Activated CD4-positive, alpha-beta memory T cell treated with anti-CD3 and anti-CD28 coated beads, Interleukin-2, amount 10 ng/mL, durations not matched to agents 7 days and 5 days (primary cell): Measurements from ENCODE around the gene SLC30A1. TPM values are rescaled to one million over a fixed set of nuclear protein-coding genes. Genes with fewer than 3 reads are reported as not detected.

Source experiments
- CTCF ChIA-PET: fragments of 350-600 bp; sonication (Branson Sonifier 250); formaldehyde crosslinking; loops from one replicate; lab custom pipeline; 2021; ENCODE audit warnings: antibody characterized with exemption, inconsistent platforms; lab: Charles Lee
- POLR2A ChIA-PET: fragments of 350-600 bp; sonication (Branson Sonifier 250); formaldehyde crosslinking; loops from one replicate; lab custom pipeline; 2021; ENCODE audit warnings: antibody characterized with exemption; lab: Charles Lee
- DNase-seq: peaks from one replicate; pipeline ENCODE4 v3.0.0-alpha.2; 2020
- H3K27ac Mint-ChIP-seq: one replicate; pipeline ENCODE4 v1.8.0; 2021; ENCODE audit warnings: mild to moderate bottlenecking, mixed read lengths
- H3K27me3 Mint-ChIP-seq: one replicate; pipeline ENCODE4 v1.8.0; 2021; ENCODE audit warnings: mixed read lengths
- H3K36me3 Mint-ChIP-seq: one replicate; pipeline ENCODE4 v1.8.0; 2021; ENCODE audit warnings: low read depth, mixed read lengths
- H3K4me1 Mint-ChIP-seq: one replicate; pipeline ENCODE4 v1.8.0; 2021; ENCODE audit warnings: mixed read lengths
- H3K4me3 Mint-ChIP-seq: one replicate; pipeline ENCODE4 v1.8.0; 2021; ENCODE audit warnings: mild to moderate bottlenecking, mixed read lengths
- H3K9me3 Mint-ChIP-seq: one replicate; pipeline ENCODE4 v1.8.0; 2021; ENCODE audit warnings: mixed read lengths
- total RNA-seq, 2 experiments: library from RNA; stranded (reverse); gene quantifications; one replicate each; pipeline ENCODE4 v1.2.3, GENCODE V29; 2021

The SLC30A1 gene
- total RNA-seq, 2 experiments from 2014 or later = 8.0 to 8.2 TPM

DNA sequence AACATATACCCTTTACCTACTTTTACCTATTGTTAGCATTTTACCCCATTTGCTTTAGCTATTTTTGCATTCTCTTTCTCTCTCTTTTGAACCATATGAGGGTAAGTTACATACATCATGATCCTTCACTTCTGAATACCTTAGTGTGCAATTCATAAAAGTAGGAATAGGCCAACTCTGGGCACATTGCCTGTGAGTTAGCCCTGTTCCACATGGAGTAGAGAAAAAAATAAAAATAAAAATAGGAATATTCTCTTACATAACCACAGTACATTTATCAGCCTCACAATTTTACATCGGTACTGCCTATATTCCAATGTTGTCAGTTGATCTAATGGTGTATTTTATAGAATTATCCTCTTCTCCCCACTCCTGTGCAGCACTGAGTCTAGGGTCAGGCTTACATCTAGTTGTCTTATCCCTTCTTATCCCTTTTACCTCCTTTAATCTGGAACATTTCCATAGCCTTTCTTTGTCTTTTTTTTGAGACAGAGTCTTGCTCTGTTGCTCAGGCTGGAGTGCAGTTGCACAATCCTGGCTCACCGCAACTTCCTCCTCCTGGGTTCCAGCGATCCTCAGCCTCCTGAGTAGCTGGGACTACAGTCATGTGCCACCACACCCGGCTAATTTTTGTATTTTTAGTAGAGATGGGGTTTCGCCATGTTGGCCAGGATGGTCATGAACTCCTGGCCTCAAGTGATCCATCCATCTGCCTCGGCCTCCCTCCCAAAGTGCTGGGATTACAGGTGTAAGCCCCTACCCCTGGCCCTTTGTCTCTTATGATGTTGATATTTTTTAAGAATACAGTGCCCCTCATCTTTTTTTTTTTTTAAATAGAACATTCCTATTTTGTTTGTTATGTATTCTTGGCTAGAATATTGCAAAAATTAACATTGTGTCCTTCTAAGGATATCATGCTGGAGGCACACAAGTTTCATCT lies 11.1 kb upstream of the SLC30A1 start:
- DNase-seq = no peak
- ChIA-PET POLR2A (no interaction called here), CTCF (no interaction called here)
- H3K9me3 Mint-ChIP-seq = no peaks in the 10 kb centered on the region
- H3K27me3 Mint-ChIP-seq = peaks cover 9% of the 10 kb centered on the region
- no peak overlapping the region for H3K4me3 Mint-ChIP-seq
- H3K36me3 Mint-ChIP-seq = no peaks in the 10 kb centered on the region
- H3K27ac Mint-ChIP-seq = no peak overlapping the region
- no peaks in the 10 kb centered on the region for H3K4me1 Mint-ChIP-seq

DNA sequence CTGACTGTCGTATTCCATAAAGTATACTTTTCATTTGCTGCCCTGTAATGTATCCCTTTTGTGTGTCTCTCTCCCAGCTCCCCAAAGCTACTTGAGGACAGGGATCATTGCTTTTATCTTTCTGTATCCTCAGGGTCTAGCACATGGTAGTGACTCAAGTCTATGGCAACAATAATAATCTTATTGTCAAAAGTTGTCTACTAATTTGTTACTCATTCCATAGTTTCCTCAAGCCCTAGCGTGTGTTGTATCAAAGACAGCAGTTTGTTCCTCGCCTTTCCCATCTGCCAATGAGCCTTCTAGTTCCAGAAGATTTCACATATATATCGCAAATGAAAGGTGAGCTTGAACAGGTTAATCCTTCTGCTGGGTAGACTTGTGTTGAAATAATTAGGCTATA lies 9.8 kb upstream of the SLC30A1 start:
- Mint-ChIP-seq H3K27me3 (peaks cover 9% of the 10 kb centered on the region), H3K4me1 (no peaks in the 10 kb centered on the region), H3K9me3 (no peaks in the 10 kb centered on the region), H3K27ac (no peak overlapping the region), H3K36me3 (no peaks in the 10 kb centered on the region), H3K4me3 (no peak overlapping the region)
- DNase-seq = no peak
- POLR2A ChIA-PET = interaction anchor here (1.1 kb wide), 1 partner anchor 17 kb away, joined by 3 read pairs; no protein-coding TSS in a partner anchor
- CTCF ChIA-PET = interaction anchor here (1.5 to 2.7 kb wide), 2 partner anchors 9 to 92 kb away, joined by 3 to 13 read pairs; partner anchors contain the start of gene SLC30A1

DNA sequence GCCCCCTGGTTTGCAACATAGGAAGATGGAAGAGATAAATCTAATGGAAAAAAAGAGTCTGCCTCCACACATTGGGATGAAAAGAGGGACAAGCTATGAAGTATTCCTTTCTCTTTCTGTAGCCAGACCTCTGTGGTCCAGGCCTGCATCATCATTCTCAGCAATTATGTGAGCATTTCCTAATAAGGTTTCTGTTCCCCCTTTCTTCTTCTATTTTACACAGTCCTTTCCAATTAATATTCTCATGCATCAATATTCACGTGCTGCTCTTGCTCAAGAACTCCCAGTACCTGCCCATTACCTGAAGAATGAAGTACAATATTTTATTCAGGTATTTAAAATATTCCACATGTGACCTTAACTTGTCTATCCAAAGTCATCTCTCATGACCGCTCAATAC lies 8.2 kb upstream of the SLC30A1 start:
- H3K4me1 Mint-ChIP-seq = peaks cover 10% of the 10 kb centered on the region
- no peak overlapping the region for H3K4me3 Mint-ChIP-seq
- H3K27me3 Mint-ChIP-seq = peaks cover 3% of the 10 kb centered on the region
- no peaks in the 10 kb centered on the region for H3K36me3 Mint-ChIP-seq
- no peak for DNase-seq
- H3K9me3 Mint-ChIP-seq = no peaks in the 10 kb centered on the region
- POLR2A ChIA-PET = no interaction called here
- CTCF ChIA-PET = interaction anchor here (2.7 kb wide), 1 partner anchor 7 kb away, joined by 13 read pairs; the partner anchor contains the start of gene SLC30A1
- no peak overlapping the region for H3K27ac Mint-ChIP-seq

DNA sequence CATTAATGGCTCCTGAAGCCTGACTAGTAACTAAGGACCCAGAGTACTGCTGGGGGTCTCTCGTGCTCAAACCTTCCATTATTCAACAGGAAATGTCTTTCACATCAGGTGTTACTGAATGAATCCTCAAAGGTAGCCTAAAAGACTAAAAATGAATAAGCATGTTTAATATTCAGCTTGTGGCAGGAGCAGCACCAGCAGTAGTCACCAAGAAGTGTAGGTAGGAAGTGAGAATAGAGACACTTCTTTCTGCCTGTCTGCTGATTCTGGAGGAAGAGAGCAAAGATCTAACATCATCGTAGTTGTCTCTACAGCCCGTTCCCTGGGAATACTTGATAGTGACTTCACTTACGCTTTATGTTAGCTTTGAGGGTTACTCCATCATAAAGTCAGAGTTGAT lies 7.6 kb upstream of the SLC30A1 start:
- H3K4me1 Mint-ChIP-seq = peaks cover 16% of the 10 kb centered on the region
- no peak for DNase-seq
- H3K9me3 Mint-ChIP-seq = no peaks in the 10 kb centered on the region
- H3K4me3 Mint-ChIP-seq = no peak overlapping the region
- ChIA-PET CTCF (no interaction called here), POLR2A (no interaction called here)
- H3K27ac Mint-ChIP-seq = no peak overlapping the region
- no peaks in the 10 kb centered on the region for H3K27me3 Mint-ChIP-seq
- no peaks in the 10 kb centered on the region for H3K36me3 Mint-ChIP-seq

DNA sequence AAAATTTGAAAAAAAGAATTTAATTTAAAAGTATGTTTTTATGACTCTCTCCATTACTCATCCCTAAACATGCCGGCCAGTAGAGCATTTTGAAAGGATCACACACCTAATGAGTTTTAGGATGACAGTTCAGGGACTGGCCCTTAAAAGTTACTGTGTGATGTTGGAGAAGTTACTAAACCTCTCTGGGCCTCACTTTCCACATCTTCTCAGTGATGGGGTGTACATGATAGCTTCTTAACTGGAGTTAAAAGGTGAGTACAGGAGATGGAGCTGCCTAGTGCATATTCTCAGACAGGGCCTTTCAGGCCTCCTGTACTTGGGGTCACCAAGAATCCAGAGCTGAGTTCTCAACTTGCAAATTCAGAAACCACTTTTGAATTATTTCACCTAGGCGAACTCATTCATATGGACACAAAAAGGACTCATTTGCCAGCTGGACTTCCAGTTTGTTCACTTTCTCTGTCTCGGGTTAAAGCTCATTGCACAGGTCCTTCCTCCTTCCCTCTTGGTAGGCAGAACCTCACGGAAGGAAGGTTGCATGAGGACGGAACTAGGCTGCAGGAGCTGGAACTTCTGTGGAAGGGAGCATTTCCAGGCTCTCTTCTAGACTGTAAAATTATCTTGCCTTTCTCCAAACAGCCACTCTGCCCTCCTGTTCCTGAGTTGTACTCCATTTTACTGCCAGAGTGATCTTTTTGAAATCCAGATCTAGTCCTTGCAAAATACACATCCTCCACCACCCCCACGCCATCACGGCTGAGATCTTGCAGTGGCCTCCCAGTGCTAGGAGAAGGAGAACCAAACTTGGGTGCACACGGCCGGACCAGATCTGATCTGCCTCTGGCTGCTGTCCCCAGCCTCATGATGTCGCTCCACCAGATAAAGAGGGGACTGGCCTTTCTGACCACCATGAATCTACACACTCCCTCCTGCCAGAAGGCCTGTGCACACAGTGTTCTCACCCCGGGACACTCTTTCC lies 4.3 kb upstream of the SLC30A1 start:
- Mint-ChIP-seq H3K27me3 (peaks cover 5% of the 10 kb centered on the region), H3K27ac (no peak overlapping the region), H3K36me3 (no peaks in the 10 kb centered on the region), H3K4me1 (peaks cover 33% of the 10 kb centered on the region), H3K4me3 (no peak overlapping the region), H3K9me3 (no peaks in the 10 kb centered on the region)
- no peak for DNase-seq
- ChIA-PET POLR2A (no interaction called here), CTCF (no interaction called here)

DNA sequence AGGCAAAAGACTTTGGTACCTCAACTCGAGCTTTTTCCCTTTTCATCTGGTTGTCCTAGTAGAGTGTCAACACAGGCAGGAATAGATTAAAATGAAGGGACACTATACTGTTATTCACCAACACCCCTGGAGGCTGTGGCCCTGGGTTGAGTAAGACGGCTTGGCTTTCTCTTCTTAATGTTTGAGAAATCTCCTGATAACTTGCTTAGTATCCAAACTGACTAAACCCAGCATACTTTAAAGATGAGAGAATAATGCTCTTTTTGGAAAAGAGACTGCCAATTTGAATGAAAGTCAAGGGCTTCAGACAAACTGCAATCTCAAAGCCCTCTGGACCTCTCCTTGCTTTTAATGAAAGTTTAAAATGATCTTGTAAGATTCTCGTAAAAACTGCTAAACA lies 2.6 kb upstream of the SLC30A1 start:
- ChIA-PET POLR2A (no interaction called here), CTCF (interaction anchor here (1.7 kb wide), 1 partner anchor 77 kb away, joined by 4 read pairs; no protein-coding TSS in a partner anchor)
- peaks cover 43% of the 10 kb centered on the region for H3K4me1 Mint-ChIP-seq
- no peak overlapping the region for H3K4me3 Mint-ChIP-seq
- peaks cover 5% of the 10 kb centered on the region for H3K27me3 Mint-ChIP-seq
- H3K36me3 Mint-ChIP-seq = no peaks in the 10 kb centered on the region
- no peak for DNase-seq
- peak overlapping the region; percentile 60 for H3K27ac Mint-ChIP-seq
- no peaks in the 10 kb centered on the region for H3K9me3 Mint-ChIP-seq

DNA sequence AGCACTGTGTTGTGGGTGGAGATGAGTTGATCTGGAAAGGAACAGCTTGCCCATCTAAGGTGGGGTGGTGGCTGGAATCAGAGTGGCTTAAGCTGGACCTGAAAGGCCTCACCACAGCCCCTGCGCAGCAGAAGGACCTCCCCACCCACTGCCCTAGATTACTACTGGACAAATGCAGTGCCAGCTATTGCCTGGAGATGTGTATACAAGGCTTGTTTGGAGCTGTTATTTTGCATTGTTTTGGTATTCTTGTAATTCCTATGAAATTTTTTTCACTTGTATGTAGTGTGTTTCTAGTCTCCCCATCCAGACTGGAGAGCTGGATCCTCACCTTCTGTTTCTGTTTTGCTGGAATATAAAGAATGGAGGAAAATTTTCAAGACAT lies 1.3 kb upstream of the SLC30A1 start:
- peak overlapping the region; percentile 73 for H3K4me3 Mint-ChIP-seq
- POLR2A ChIA-PET = interaction anchor here (1.4 to 2.1 kb wide), 2 partner anchors 27 to 63 kb away, joined by 5 to 6 read pairs; no protein-coding TSS in a partner anchor
- CTCF ChIA-PET = interaction anchor here (0.8 to 3.0 kb wide), 7 partner anchors 8 to 456 kb away, joined by 3 to 16 read pairs (median 4); partner anchors contain the start of genes DTL and INTS7
- peaks cover 7% of the 10 kb centered on the region for H3K36me3 Mint-ChIP-seq
- no peak overlapping the region for H3K27ac Mint-ChIP-seq
- H3K4me1 Mint-ChIP-seq = peaks cover 55% of the 10 kb centered on the region
- no peaks in the 10 kb centered on the region for H3K9me3 Mint-ChIP-seq
- no peak for DNase-seq
- peaks cover 5% of the 10 kb centered on the region for H3K27me3 Mint-ChIP-seq

DNA sequence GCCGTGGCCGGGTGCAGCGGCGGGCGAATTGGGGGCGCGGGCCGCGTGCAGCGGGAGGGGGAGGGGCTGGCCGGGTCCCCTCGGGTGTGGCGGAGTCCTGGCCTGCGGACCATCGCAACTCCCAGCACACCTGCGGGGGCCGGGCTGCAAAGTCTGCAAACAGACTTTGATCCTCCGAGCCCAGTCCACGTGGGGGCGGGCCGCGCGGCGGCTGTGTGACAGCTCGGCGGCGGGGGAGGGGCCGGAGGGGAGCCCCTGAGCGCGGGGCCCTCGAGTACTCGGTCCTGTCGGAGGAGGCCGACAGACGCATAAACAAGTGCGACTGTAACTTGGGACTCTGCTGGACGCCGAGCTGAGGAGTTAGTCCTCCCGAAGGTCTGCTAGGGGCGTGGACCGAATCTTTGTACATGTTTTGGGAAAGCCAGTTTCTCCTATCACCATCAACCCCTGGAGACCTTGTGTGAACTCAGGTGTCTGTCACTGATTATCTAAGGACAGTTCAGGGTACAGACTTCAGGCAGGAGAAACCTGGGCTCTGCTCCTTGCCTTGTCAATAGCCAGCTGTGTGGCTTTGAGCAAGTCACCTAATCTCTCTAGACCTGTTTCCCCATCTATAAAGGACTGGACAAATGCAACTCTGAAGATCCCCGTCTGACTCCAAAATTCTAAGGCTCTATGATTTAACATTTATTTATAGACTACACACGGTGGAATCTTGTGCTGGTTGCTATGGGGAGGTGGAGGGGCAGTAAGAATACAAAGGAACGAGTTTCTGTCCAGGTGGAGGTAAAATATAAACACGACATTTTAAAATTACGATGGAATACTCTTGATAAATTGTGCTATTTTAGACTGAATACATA lies 710 bp upstream of the SLC30A1 start:
- no peak for DNase-seq
- Mint-ChIP-seq H3K4me1 (peaks cover 57% of the 10 kb centered on the region), H3K27me3 (peaks cover 5% of the 10 kb centered on the region), H3K27ac (no peak overlapping the region), H3K36me3 (peaks cover 10% of the 10 kb centered on the region), H3K9me3 (no peaks in the 10 kb centered on the region), H3K4me3 (peak overlapping the region; percentile 73)
- ChIA-PET CTCF (interaction anchor here (0.6 to 3.0 kb wide), 14 partner anchors 9 to 456 kb away, joined by 3 to 17 read pairs (median 4); partner anchors contain the start of genes DTL, INTS7 and KCNH1), POLR2A (interaction anchor here (0.7 to 2.1 kb wide), 12 partner anchors 27 to 456 kb away, joined by 3 to 8 read pairs (median 3); partner anchors contain the start of genes DTL, INTS7 and NEK2)

DNA sequence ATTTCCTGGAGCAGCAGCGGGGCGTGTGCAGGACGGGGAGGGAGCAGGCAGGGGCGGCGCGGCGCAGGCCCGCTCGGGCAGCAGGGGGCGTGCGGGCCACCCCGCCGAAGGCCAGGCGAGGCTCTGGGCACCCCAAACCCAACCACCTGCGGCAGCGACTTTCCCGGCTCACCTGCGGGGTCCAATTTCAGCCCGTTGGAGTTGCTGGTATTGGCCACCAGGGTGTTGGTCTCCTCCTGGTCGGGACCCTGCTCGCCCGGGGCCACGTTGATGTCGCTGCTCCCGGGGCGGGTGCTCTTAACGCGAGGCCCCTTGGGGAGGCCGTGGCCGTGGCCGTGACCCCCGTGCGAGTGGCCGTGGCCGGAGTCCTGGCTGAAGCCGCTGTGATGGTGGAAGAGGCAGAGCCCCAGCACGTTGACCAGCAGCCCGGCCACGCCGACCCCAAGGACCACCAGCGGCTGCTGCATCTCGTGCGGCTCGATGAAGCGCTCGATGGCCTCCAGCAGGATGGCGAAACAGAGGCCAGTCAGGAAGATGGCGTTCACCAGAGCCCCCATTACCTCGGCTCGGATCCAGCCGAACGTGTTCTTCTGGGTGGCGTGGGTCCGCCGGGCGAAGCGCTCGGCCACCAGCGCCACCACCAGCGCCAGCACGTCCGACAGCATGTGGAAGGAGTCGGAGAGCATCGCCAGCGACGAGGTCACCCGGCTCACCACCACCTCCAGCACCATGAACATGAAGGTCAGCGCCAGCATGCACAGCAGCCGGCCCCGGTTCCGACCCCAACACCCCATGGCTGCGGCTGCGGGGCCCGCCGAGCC lies 932 bp downstream of the SLC30A1 start:
- DNase-seq = peak; percentile 81
- H3K4me3 Mint-ChIP-seq = peak overlapping the region; percentile 90
- ChIA-PET CTCF (interaction anchor here (1.1 to 3.0 kb wide), 11 partner anchors 10 to 457 kb away, joined by 3 to 17 read pairs (median 6); partner anchors contain the start of genes DTL, INTS7 and KCNH1), POLR2A (interaction anchor here (0.8 to 2.1 kb wide), 12 partner anchors 29 to 1204 kb away, joined by 3 to 8 read pairs (median 3); partner anchors contain the start of genes DTL and NEK2)
- peaks cover 16% of the 10 kb centered on the region for H3K36me3 Mint-ChIP-seq
- peaks cover 5% of the 10 kb centered on the region for H3K27me3 Mint-ChIP-seq
- peak overlapping the region; percentile 80 for H3K27ac Mint-ChIP-seq
- H3K4me1 Mint-ChIP-seq = peaks cover 58% of the 10 kb centered on the region
- no peaks in the 10 kb centered on the region for H3K9me3 Mint-ChIP-seq

DNA sequence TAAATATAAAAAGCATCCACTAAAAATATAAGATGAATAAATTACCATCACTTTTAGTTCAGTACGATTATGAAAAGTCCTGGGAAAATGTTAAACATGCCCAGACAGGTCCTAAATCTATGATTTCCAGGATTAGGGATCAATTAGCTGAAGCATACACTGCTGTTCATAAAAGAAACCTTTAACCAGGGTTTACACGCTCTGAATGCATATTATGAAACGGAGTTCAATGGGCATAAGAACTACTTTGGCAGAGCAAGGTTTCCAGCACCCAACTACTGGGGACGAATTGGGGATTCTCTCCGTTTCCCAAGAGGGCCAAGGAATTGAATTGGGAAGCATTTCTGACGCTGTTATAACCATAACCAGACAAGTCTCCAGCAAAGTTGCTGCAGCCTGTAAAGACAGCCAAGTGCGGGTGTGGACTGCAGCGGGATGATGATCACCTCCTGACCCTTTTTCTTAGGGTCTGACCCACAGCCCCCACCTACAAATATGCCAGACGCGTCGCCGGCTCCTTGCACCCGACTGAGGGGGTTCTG lies 1.6 kb downstream of the SLC30A1 start:
- Mint-ChIP-seq H3K9me3 (no peaks in the 10 kb centered on the region), H3K4me3 (peak overlapping the region; percentile 90), H3K36me3 (peaks cover 16% of the 10 kb centered on the region), H3K4me1 (peaks cover 55% of the 10 kb centered on the region), H3K27me3 (peaks cover 5% of the 10 kb centered on the region), H3K27ac (peak overlapping the region; percentile 58)
- DNase-seq = no peak
- CTCF ChIA-PET = interaction anchor here (0.7 to 1.2 kb wide), 4 partner anchors 63 to 97 kb away, joined by 3 to 11 read pairs (median 3); no protein-coding TSS in a partner anchor
- POLR2A ChIA-PET = no interaction called here

DNA sequence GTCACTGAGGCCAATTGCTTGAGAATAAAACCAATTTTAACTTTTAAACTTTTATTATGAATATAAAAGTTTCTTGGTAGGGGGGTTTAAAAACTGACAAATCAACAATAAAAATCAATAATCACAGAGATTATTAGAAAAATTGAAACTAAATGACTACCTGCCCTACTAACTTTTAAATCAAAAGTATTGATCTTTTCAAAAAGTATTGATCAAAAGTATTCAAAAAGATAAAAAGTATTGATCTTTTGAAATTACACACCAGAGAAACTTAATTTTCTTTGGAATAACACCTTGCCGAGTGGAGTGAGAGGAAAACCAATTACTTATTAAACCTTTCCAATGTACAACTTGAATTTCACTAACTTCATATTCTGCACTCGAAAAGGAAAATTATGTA lies 2.2 kb downstream of the SLC30A1 start:
- Mint-ChIP-seq H3K4me3 (peak overlapping the region; percentile 90), H3K36me3 (peaks cover 16% of the 10 kb centered on the region), H3K27ac (no peak overlapping the region), H3K27me3 (peaks cover 5% of the 10 kb centered on the region), H3K4me1 (peaks cover 51% of the 10 kb centered on the region), H3K9me3 (no peaks in the 10 kb centered on the region)
- ChIA-PET CTCF (interaction anchor here (0.7 to 1.2 kb wide), 4 partner anchors 62 to 98 kb away, joined by 3 to 11 read pairs (median 3); no protein-coding TSS in a partner anchor), POLR2A (no interaction called here)
- no peak for DNase-seq
